BJ (cell line): ENCODE measurements around the gene POLH. TPM values are rescaled to one million over a fixed set of nuclear protein-coding genes. Genes with fewer than 3 reads are reported as not detected.

Experiments
- CTCF ChIA-PET: fragments of 350-600 bp; formaldehyde crosslinking; extraction: SDS; loops from one replicate; lab custom pipeline; 2021; ENCODE audit warnings: antibody characterized with exemption, inconsistent platforms; lab: Yijun Ruan, JAX
- POLR2A ChIA-PET: fragments of 300-600 bp; sonication (Branson Sonifier 250); formaldehyde crosslinking; extraction: SDS; loops from one replicate; lab custom pipeline; 2021; ENCODE audit warnings: antibody characterized with exemption; lab: Charles Lee
- DNase-seq: peaks from one replicate; pipeline ENCODE4 v3.0.0-alpha.2; 2011; ENCODE audit warnings: low read depth
- H3K27me3 ChIP-seq: 2 replicates; pipeline ENCODE4 v1.6.0; 2011; ENCODE audit warnings: low read length; ENCODE audit not compliant: control insufficient read depth, insufficient read depth
- H3K36me3 ChIP-seq: 2 replicates; pipeline ENCODE4 v1.5.1; 2011; ENCODE audit warnings: low read length; ENCODE audit not compliant: control insufficient read depth, insufficient read depth
- H3K4me3 ChIP-seq: 2 replicates; pipeline ENCODE4 v1.5.1; 2011; ENCODE audit warnings: low read depth, mild to moderate bottlenecking, control low read depth, low read length
- CTCF ChIP-seq: IDR thresholded peaks from 2 replicates; pipeline ENCODE4 v1.5.1; 2011; ENCODE audit warnings: low read depth, mild to moderate bottlenecking, control low read depth, inconsistent platforms, low read length, moderate library complexity; ENCODE audit not compliant: insufficient read depth
- polyA plus RNA-seq: library from polyadenylated mRNA; depleted of rRNA; stranded (reverse); fragments of >200 nt; gene quantifications from 2 replicates; pipeline ENCODE4 v1.2.3, GENCODE V29; 2011

The POLH gene
- polyA plus RNA-seq, 1 experiment, result 19.6 TPM

- CTCF ChIA-PET, result interaction anchor here (1.2 kb wide), 1 partner anchor 16 kb away, joined by 3 read pairs; no protein-coding TSS in a partner anchor
- Histone ChIP-seq H3K4me3 (no peak overlapping the region), H3K27me3 (no peaks in the 10 kb centered on the region), H3K36me3 (peaks cover 8% of the 10 kb centered on the region)
- no peak for DNase-seq
- POLR2A ChIA-PET, result interaction anchor here (0.6 kb wide), 1 partner anchor 423 kb away, joined by 7 read pairs; no protein-coding TSS in a partner anchor
- TF ChIP-seq CTCF, result no peak
Observed at GRCh38 chr6:43613721-43614395, 37.9 kb downstream of the POLH start.

GRCh38 chr6:43614396-43614730 lies 38.4 kb downstream of the POLH start:
- CTCF ChIA-PET, result no interaction called here
- DNase-seq, result no peak
- no peaks in the 10 kb centered on the region for H3K27me3 ChIP-seq
- H3K36me3 ChIP-seq, result peaks cover 8% of the 10 kb centered on the region
- POLR2A ChIA-PET, result no interaction called here
- no peak overlapping the region for H3K4me3 ChIP-seq
- no peak for TF ChIP-seq CTCF

- H3K36me3 ChIP-seq, result peaks cover 18% of the 10 kb centered on the region
- H3K4me3 ChIP-seq, result no peak overlapping the region
- TF ChIP-seq CTCF, result no peak
- POLR2A ChIA-PET, result no interaction called here
- CTCF ChIA-PET, result interaction anchor here (0.6 to 2.2 kb wide), 5 partner anchors 9 to 462 kb away, joined by 3 to 13 read pairs (median 3); no protein-coding TSS in a partner anchor
- no peak for DNase-seq
- no peaks in the 10 kb centered on the region for H3K27me3 ChIP-seq
Observed at GRCh38 chr6:43616725-43617472, 40.9 kb downstream of the POLH start.

GRCh38 chr6:43621078-43621835 lies 45.3 kb downstream of the POLH start:
- no peak for TF ChIP-seq CTCF
- Histone ChIP-seq H3K4me3 (no peak overlapping the region), H3K36me3 (peaks cover 50% of the 10 kb centered on the region), H3K27me3 (no peaks in the 10 kb centered on the region)
- ChIA-PET POLR2A (no interaction called here), CTCF (interaction anchor here (1.8 kb wide), 1 partner anchor 13 kb away, joined by 12 read pairs; no protein-coding TSS in a partner anchor)
- DNase-seq, result no peak

GRCh38 chr6:43621836-43622180 lies 45.8 kb downstream of the POLH start:
- no peak for TF ChIP-seq CTCF
- H3K4me3 ChIP-seq, result no peak overlapping the region
- POLR2A ChIA-PET, result no interaction called here
- DNase-seq, result no peak
- H3K36me3 ChIP-seq, result peaks cover 50% of the 10 kb centered on the region
- no peaks in the 10 kb centered on the region for H3K27me3 ChIP-seq
- CTCF ChIA-PET, result interaction anchor here (1.2 kb wide), 1 partner anchor 13 kb away, joined by 3 read pairs; no protein-coding TSS in a partner anchor
